ENCODE measurements around the gene NR1I2. TPM values are rescaled to one million over a fixed set of nuclear protein-coding genes. Genes with fewer than 3 reads are reported as not detected.

NR1I2 gene
- total RNA-seq, 1 donor from 2014 or later: 0.26 TPM

- peaks cover 53% of the 10 kb centered on the region for H3K36me3 Mint-ChIP-seq (ENCODE audit: low read depth)
- DNase-seq (ENCODE audit: low read depth, low spot score): no peak
- no peak overlapping the region for H3K27ac Mint-ChIP-seq (ENCODE audit: unreplicated experiment)
These were observed 79.8 kb downstream of the NR1I2 start for GRCh38 chr3:119861681-119862080.

GRCh38 chr3:119862616-119863015 is 80.7 kb downstream of the NR1I2 start:
- peaks cover 11% of the 10 kb centered on the region for H3K9me3 Mint-ChIP-seq
- H3K4me3 Mint-ChIP-seq: no peak overlapping the region
- H3K36me3 Mint-ChIP-seq (ENCODE audit: low read depth): peaks cover 44% of the 10 kb centered on the region
- no peaks in the 10 kb centered on the region for H3K27me3 Mint-ChIP-seq (ENCODE audit: low read depth)
- H3K4me1 Mint-ChIP-seq: no peaks in the 10 kb centered on the region
- H3K27ac Mint-ChIP-seq (ENCODE audit: unreplicated experiment): no peak overlapping the region
- no peak for TF ChIP-seq CTCF (conservative IDR thresholded peaks at IDR 0.05)
- DNase-seq (ENCODE audit: low read depth, low spot score): no peak

More at GRCh38 chr3:119861681-119862080, 79.8 kb downstream of the NR1I2 start:
- no peak for TF ChIP-seq CTCF (conservative IDR thresholded peaks at IDR 0.05)
- Mint-ChIP-seq H3K27me3 (ENCODE audit: low read depth) (no peaks in the 10 kb centered on the region), H3K4me1 (no peaks in the 10 kb centered on the region), H3K9me3 (peaks cover 16% of the 10 kb centered on the region), H3K4me3 (no peak overlapping the region)

GRCh38 chr3:119864476-119864875 is 82.6 kb downstream of the NR1I2 start:
- Mint-ChIP-seq H3K36me3 (ENCODE audit: low read depth) (peaks cover 32% of the 10 kb centered on the region), H3K27me3 (ENCODE audit: low read depth) (no peaks in the 10 kb centered on the region), H3K9me3 (peaks cover 3% of the 10 kb centered on the region), H3K27ac (ENCODE audit: unreplicated experiment) (no peak overlapping the region), H3K4me3 (no peak overlapping the region), H3K4me1 (no peaks in the 10 kb centered on the region)
- TF ChIP-seq CTCF (conservative IDR thresholded peaks at IDR 0.05): no peak
- no peak for DNase-seq (ENCODE audit: low read depth, low spot score)

Other genes with a start within 250 kb of the NR1I2 start
- not detected in 2 replicates for gene CD80, start 222.5 kb upstream of the NR1I2 start, total RNA-seq
- 3.5 TPM in 2 replicates for gene ADPRH, start 202.6 kb upstream of the NR1I2 start, total RNA-seq
- not detected in 2 replicates for gene PLA1A, start 184.2 kb upstream of the NR1I2 start, total RNA-seq
- 2.8 and 3.8 TPM in 2 replicates for gene POPDC2, start 121.5 kb upstream of the NR1I2 start, total RNA-seq
- gene COX17, start 104.7 kb upstream of the NR1I2 start, total RNA-seq: 27.5 and 27.7 TPM in 2 replicates
- gene CFAP91, start 79.1 kb upstream of the NR1I2 start, total RNA-seq: 7.0 TPM in 2 replicates

Measured in neural crest cell (in vitro differentiated cells).